Sigmoid colon (tissue), 7 donors: ENCODE measurements around the gene CELF1. TPM values are rescaled to one million over a fixed set of nuclear protein-coding genes. Genes with fewer than 3 reads are reported as not detected.

Experiments
- DNase-seq: peaks from one replicate; pipeline ENCODE4 v3.0.0-alpha.2; 2019
- H3K27ac ChIP-seq, 4 donors: fragments of 200-600 bp; sonication (generic); one replicate each; pipeline ENCODE4 v1.5.1; 2016 to 2019; ENCODE audit warnings: mild to moderate bottlenecking in 1 of 4
- H3K27me3 ChIP-seq, 3 donors: fragments of 200-600 bp; sonication (generic); one replicate each; pipeline ENCODE4 v1.5.1; 2019; ENCODE audit warnings: mild to moderate bottlenecking in 1 of 3
- H3K36me3 ChIP-seq, 4 donors: fragments of 200-600 bp; sonication (generic); one replicate each; pipeline ENCODE4 v1.5.1; 2016 to 2019
- H3K4me1 ChIP-seq, 4 donors: fragments of 200-600 bp; sonication (generic); one replicate each; pipeline ENCODE4 v1.5.1; 2017 to 2019
- H3K4me3 ChIP-seq, 4 donors: fragments of 200-600 bp; sonication (generic); one replicate each; pipeline ENCODE4 v1.5.1; 2017 to 2019; ENCODE audit warnings: mild to moderate bottlenecking in 2 of 4, moderate library complexity in 1 of 4
- H3K9me3 ChIP-seq, 4 donors: fragments of 200-600 bp in 3 of 4; sonication (generic) in 3 of 4; one replicate each; pipeline versions ENCODE4 v1.5.1 to v1.6.1; 2013 to 2019
- EP300 ChIP-seq, 4 donors: sonication (generic); formaldehyde crosslinking; IDR thresholded peaks; one replicate each; pipeline ENCODE4 v1.6.1; 2017; ENCODE audit warnings: antibody characterized with exemption in 4 of 4
- POLR2A ChIP-seq, 2 donors: fragments of 450-650 bp; IDR thresholded peaks; one replicate each; pipeline ENCODE4 v1.6.1; 2016; ENCODE audit warnings: antibody characterized with exemption in 2 of 2, mild to moderate bottlenecking in 2 of 2, moderate library complexity in 2 of 2
- POLR2AphosphoS5 ChIP-seq, 4 donors: sonication (generic); formaldehyde crosslinking; IDR thresholded peaks; one replicate each; pipeline ENCODE4 v1.6.1; 2017; ENCODE audit warnings: antibody characterized with exemption in 4 of 4
- WGBS, 2 donors: extraction: QIAGEN DNeasy Blood & Tissue Kit; methylation state at CpG; one replicate each; pipeline ENCODE4 v1.1.7; 2013; 5-methylcytosine and 5-hydroxymethylcytosine counted together
- intact Hi-C: fragments of 100-400 bp; cut with DNase I; formaldehyde crosslinking; loops from one replicate; pipeline ENCODE4 v1.15.1; 2023
- polyA plus RNA-seq, 3 donors: library from polyadenylated mRNA; stranded (reverse); fragments of 200-250 nt; gene quantifications; one replicate each; pipeline ENCODE4 v1.2.3, GENCODE V29; 2013
- total RNA-seq, 4 donors: library from RNA; depleted of rRNA; stranded (reverse); fragments of >200 nt; gene quantifications; one replicate each; pipeline ENCODE4 v1.1.0, GENCODE V29; 2016
- TF ChIP-seq, protein P1 (sequence below), 4 experiments: fragments of 450-650 bp in 3 of 4; fragments of 200-600 bp in 1 of 4; IDR thresholded peaks; one replicate each; pipeline ENCODE4 v1.5.1; 2016 to 2019; ENCODE audit warnings: antibody characterized with exemption in 4 of 4, mild to moderate bottlenecking in 3 of 4, moderate library complexity in 2 of 4
- donor health status: healthy with polysubstance abuse.
- donor health status: Bipolar disorder and iron deficiency.
- donor health status: healthy.

The CELF1 gene
- total and polyA plus RNA-seq, 7 donors: 9.0 to 188 (median 87.2) TPM

GRCh38 chr11:47571895-47572294 is 19.0 kb upstream of the CELF1 start:
- 86 to 94% methylated on average over 1 of the region's 1 CpG for WGBS, 2 donors
- Histone ChIP-seq H3K27ac (no peak overlapping the region), H3K9me3 (no peaks in the 10 kb centered on the region), H3K36me3 (peaks cover 8 to 66% (median 30%) of the 10 kb centered on the region in 4 donors), H3K4me3 (no peak overlapping the region), H3K27me3 (no peaks in the 10 kb centered on the region), H3K4me1 (peaks cover 0 to 13% (median 0%) of the 10 kb centered on the region in 4 donors)
- DNase-seq: no peak
- no peak for TF ChIP-seq POLR2AphosphoS5 (IDR thresholded peaks at IDR 0.05)
- no peak for TF ChIP-seq EP300 (IDR thresholded peaks at IDR 0.05)
- TF ChIP-seq POLR2A (IDR thresholded peaks at IDR 0.05): no peak
- TF ChIP-seq, protein P1, sequence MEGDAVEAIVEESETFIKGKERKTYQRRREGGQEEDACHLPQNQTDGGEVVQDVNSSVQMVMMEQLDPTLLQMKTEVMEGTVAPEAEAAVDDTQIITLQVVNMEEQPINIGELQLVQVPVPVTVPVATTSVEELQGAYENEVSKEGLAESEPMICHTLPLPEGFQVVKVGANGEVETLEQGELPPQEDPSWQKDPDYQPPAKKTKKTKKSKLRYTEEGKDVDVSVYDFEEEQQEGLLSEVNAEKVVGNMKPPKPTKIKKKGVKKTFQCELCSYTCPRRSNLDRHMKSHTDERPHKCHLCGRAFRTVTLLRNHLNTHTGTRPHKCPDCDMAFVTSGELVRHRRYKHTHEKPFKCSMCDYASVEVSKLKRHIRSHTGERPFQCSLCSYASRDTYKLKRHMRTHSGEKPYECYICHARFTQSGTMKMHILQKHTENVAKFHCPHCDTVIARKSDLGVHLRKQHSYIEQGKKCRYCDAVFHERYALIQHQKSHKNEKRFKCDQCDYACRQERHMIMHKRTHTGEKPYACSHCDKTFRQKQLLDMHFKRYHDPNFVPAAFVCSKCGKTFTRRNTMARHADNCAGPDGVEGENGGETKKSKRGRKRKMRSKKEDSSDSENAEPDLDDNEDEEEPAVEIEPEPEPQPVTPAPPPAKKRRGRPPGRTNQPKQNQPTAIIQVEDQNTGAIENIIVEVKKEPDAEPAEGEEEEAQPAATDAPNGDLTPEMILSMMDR (IDR thresholded peaks at IDR 0.05): no peak
- intact Hi-C loops: no loop called here

- intact Hi-C loops: no loop called here
These were observed 18.4 kb upstream of the CELF1 start for GRCh38 chr11:47571357-47571729.

GRCh38 chr11:47570651-47571356 is 17.9 kb upstream of the CELF1 start:
- Histone ChIP-seq H3K27ac (no peak overlapping the region), H3K4me3 (no peak overlapping the region), H3K36me3 (peaks cover 8 to 65% (median 30%) of the 10 kb centered on the region in 4 donors), H3K27me3 (no peaks in the 10 kb centered on the region), H3K9me3 (no peaks in the 10 kb centered on the region), H3K4me1 (peaks cover 0 to 18% (median 4%) of the 10 kb centered on the region in 4 donors)
- 90 to 92% methylated on average over 3 of the region's 3 CpGs for WGBS, 2 donors
- no peak for DNase-seq
- TF ChIP-seq POLR2AphosphoS5 (IDR thresholded peaks at IDR 0.05): no peak
- TF ChIP-seq POLR2A (IDR thresholded peaks at IDR 0.05): no peak
- TF ChIP-seq EP300 (IDR thresholded peaks at IDR 0.05): no peak
- TF ChIP-seq, protein P1 (IDR thresholded peaks at IDR 0.05): no peak
- intact Hi-C loops: no loop called here

More at GRCh38 chr11:47571357-47571729, 18.4 kb upstream of the CELF1 start:
- Histone ChIP-seq H3K36me3 (peaks cover 8 to 66% (median 30%) of the 10 kb centered on the region in 4 donors), H3K9me3 (no peaks in the 10 kb centered on the region), H3K4me3 (no peak overlapping the region), H3K27ac (no peak overlapping the region), H3K27me3 (no peaks in the 10 kb centered on the region), H3K4me1 (peaks cover 0 to 13% (median 1%) of the 10 kb centered on the region in 4 donors)
- no peak for TF ChIP-seq POLR2AphosphoS5 (IDR thresholded peaks at IDR 0.05)
- TF ChIP-seq EP300 (IDR thresholded peaks at IDR 0.05): no peak
- TF ChIP-seq, protein P1 (IDR thresholded peaks at IDR 0.05): no peak
- no peak for TF ChIP-seq POLR2A (IDR thresholded peaks at IDR 0.05)
- 93 to 94% methylated on average over 4 of the region's 4 CpGs for WGBS, 2 donors
- no peak for DNase-seq

- TF ChIP-seq POLR2A (IDR thresholded peaks at IDR 0.05) (no peak), EP300 (IDR thresholded peaks at IDR 0.05) (no peak), POLR2AphosphoS5 (IDR thresholded peaks at IDR 0.05) (no peak)
- TF ChIP-seq, protein P1 (IDR thresholded peaks at IDR 0.05): no peak
- H3K36me3 ChIP-seq: peaks cover 8 to 54% (median 26%) of the 10 kb centered on the region in 4 donors
- intact Hi-C loops: loop anchor here (5.0 kb wide), 1 partner anchor 102 kb away; no protein-coding TSS in a partner anchor
- H3K4me1 ChIP-seq: peaks cover 0 to 23% (median 10%) of the 10 kb centered on the region in 4 donors
- no peaks in the 10 kb centered on the region for H3K27me3 ChIP-seq
- H3K4me3 ChIP-seq: no peak overlapping the region
- no peaks in the 10 kb centered on the region for H3K9me3 ChIP-seq
- H3K27ac ChIP-seq: no peak overlapping the region
- 97 to 98% methylated on average over 7 of the region's 7 CpGs for WGBS, 2 donors
- DNase-seq: no peak
These were observed 16.7 kb upstream of the CELF1 start for GRCh38 chr11:47569646-47570045.
